Fibroblast of mammary gland (primary cell): ENCODE measurements around the gene RRAS2.

Experiments
- DNase-seq: peaks from one replicate; pipeline ENCODE4 v3.0.0-alpha.2; 2010; ENCODE audit warnings: low read depth
- H3K4me3 ChIP-seq: 2 replicates; pipeline ENCODE4 v1.5.1; 2011; ENCODE audit warnings: low read depth, mild to moderate bottlenecking, low read length, moderate library complexity; ENCODE audit not compliant: control insufficient read depth
- TF ChIP-seq, protein P1 (sequence below): conservative IDR thresholded peaks from 2 replicates; pipeline ENCODE4 v1.5.1; 2011; ENCODE audit warnings: low read depth, low read length, inconsistent platforms; ENCODE audit not compliant: control insufficient read depth, insufficient read depth

RRAS2 gene

GRCh38 chr11:14380125-14380936 is 21.3 kb upstream of the RRAS2 start:
- H3K4me3 ChIP-seq: no peak overlapping the region
- no peak for DNase-seq

DNA sequence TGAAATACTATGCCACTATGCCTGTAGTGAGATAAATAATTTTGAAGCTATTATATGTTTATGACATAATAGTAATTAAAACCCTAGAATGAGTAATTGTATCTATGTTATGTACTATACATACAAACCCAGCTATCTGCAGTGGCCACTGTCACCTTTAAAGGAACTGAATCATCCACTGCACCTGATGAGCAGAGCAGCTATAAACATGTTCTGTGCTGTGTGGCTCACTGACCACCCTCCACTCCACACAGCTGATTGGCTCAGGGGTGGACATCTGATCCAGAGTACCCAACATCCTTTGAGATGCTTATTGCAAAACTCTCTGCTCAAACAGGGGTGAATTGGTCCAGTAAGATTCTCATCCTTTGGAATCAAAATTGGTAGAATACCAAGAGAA is 19.2 kb upstream of the RRAS2 start:
- DNase-seq: no peak
- TF ChIP-seq, protein P1, sequence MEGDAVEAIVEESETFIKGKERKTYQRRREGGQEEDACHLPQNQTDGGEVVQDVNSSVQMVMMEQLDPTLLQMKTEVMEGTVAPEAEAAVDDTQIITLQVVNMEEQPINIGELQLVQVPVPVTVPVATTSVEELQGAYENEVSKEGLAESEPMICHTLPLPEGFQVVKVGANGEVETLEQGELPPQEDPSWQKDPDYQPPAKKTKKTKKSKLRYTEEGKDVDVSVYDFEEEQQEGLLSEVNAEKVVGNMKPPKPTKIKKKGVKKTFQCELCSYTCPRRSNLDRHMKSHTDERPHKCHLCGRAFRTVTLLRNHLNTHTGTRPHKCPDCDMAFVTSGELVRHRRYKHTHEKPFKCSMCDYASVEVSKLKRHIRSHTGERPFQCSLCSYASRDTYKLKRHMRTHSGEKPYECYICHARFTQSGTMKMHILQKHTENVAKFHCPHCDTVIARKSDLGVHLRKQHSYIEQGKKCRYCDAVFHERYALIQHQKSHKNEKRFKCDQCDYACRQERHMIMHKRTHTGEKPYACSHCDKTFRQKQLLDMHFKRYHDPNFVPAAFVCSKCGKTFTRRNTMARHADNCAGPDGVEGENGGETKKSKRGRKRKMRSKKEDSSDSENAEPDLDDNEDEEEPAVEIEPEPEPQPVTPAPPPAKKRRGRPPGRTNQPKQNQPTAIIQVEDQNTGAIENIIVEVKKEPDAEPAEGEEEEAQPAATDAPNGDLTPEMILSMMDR: no peak
- no peak overlapping the region for H3K4me3 ChIP-seq

More at GRCh38 chr11:14380125-14380936, 21.3 kb upstream of the RRAS2 start:
- TF ChIP-seq, protein P1: no peak

DNA sequence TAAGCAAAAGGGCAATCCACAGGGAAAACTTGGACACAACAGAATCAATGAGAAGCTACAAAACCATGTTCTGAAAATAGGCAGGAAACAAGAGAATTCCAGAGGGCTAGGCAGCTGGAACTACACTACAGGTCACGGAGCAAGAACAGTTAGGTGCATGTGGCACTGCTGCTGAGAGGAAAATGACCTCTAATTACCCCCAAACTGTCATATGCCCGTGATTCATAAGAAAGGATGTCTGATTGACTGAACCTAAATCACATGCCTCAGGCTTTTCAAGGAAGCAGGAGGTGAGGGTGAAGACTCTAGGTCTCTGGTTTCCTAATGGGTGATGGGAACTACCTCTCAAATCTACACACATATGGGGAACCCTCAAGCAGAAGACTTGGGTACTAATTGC is 17.9 kb upstream of the RRAS2 start:
- TF ChIP-seq, protein P1: no peak
- H3K4me3 ChIP-seq: no peak overlapping the region

GRCh38 chr11:14374922-14375830 is 16.2 kb upstream of the RRAS2 start:
- no peak overlapping the region for H3K4me3 ChIP-seq
- no peak for DNase-seq
- TF ChIP-seq, protein P1: peak; percentile 23

More for the DNA sequence above, 17.9 kb upstream of the RRAS2 start:
- DNase-seq: no peak

DNA sequence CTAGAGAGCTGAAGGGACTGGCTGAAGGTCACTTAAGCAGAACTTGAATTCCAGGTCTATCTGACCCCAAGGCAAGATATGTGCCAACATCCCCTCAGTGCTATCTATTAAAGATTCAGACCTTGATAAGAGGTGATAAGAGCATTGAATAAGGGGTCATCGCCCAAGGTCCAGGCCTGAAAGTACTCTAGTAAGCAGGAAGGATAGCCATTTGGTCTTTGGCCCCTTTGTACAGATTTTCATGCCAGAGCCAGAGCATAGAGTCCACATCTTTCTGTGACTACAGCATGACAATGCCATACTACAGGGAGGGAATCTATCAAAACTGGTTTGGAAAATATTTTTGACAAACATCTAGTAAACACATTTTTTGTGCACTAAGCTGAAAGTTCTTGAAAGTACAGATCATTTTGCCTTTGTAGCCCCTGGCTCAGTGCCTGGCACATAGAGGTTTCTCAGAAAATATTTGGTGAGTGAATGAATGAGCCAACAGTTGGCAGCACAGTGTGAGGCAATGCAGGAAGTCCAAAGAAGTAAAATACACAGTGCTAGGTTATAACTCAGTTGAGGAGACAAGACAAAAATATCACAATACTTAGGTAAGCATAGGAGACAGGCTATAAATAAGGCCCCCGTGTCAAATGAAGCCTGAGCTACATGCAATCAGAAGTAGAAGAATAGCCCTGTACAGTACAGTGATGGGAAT is 15.1 kb upstream of the RRAS2 start:
- H3K4me3 ChIP-seq: no peak overlapping the region
- TF ChIP-seq, protein P1: no peak
- peak; percentile 87 for DNase-seq

DNA sequence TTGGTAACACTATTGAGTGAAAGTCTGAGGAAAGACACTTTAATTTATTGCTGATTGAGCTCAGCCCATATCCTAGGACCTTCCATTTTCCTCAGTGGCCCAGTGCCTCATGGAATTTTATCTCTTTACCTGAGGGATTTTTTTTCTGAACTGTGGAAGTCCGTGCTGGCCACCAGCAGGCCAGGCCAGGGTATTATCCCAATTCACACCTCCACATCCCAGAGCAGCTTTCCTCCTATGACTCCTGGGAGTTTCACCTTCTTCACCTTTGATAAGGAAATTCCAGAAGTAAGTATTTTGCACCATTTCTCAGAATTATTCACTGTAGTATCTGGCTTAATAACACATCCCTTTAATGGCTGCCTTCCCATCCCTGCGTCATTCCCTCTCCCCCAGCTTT is 13.0 kb upstream of the RRAS2 start:
- no peak for DNase-seq
- no peak overlapping the region for H3K4me3 ChIP-seq
- TF ChIP-seq, protein P1: no peak
